Fibroblast of lung (primary cell): ENCODE results near the gene ADAM33.

Experiments
- EZH2 ChIP-seq: IDR thresholded peaks from 2 replicates; pipeline ENCODE4 v1.5.1; 2012; ENCODE audit warnings: low read length, control low read depth, mild to moderate bottlenecking; ENCODE audit errors: missing control alignments
- TF ChIP-seq, protein P1 (sequence below), 2 donors: IDR thresholded peaks in 1 of 2; conservative IDR thresholded peaks in 1 of 2; 1 replicate in 1 of 2; 2 replicates in 1 of 2; pipeline ENCODE4 v1.5.1; 2011 to 2012; ENCODE audit warnings: low read length in 2 of 2, control low read depth in 1 of 2, inconsistent platforms in 1 of 2, low read depth in 1 of 2, mild to moderate bottlenecking in 1 of 2

DNA sequence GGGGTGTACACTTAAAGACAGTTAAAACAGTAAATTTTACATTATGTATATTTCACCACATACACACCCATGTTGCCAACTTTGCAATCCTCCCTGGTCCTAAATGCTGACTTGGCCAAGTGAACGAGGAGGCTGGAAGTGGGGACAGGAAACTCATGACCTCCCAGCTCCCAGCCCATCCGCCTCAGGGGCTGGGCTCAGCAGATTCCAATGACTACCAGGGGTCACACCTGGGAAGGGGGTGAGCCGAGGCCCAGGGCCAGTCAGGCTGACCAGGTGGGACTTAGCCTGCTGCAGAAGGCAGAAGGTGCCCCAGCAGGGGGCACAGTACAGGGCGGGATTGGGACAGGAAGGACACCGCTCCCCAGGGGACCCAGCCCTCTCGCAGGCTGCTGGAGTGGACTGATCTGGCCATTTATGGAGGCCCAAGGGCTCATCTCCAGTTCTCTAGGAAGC is 28.2 kb upstream of the ADAM33 start:
- TF ChIP-seq, protein P1, sequence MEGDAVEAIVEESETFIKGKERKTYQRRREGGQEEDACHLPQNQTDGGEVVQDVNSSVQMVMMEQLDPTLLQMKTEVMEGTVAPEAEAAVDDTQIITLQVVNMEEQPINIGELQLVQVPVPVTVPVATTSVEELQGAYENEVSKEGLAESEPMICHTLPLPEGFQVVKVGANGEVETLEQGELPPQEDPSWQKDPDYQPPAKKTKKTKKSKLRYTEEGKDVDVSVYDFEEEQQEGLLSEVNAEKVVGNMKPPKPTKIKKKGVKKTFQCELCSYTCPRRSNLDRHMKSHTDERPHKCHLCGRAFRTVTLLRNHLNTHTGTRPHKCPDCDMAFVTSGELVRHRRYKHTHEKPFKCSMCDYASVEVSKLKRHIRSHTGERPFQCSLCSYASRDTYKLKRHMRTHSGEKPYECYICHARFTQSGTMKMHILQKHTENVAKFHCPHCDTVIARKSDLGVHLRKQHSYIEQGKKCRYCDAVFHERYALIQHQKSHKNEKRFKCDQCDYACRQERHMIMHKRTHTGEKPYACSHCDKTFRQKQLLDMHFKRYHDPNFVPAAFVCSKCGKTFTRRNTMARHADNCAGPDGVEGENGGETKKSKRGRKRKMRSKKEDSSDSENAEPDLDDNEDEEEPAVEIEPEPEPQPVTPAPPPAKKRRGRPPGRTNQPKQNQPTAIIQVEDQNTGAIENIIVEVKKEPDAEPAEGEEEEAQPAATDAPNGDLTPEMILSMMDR (conservative IDR thresholded peaks at IDR 0.05 in 1 of 2, IDR thresholded peaks at IDR 0.05 in 1 of 2; ENCODE audit: low read depth in 1 of 2, low read length in 2 of 2): no peak
- no peak for TF ChIP-seq EZH2
